ENCODE data around the gene ARHGAP10.

The ARHGAP10 gene

DNA sequence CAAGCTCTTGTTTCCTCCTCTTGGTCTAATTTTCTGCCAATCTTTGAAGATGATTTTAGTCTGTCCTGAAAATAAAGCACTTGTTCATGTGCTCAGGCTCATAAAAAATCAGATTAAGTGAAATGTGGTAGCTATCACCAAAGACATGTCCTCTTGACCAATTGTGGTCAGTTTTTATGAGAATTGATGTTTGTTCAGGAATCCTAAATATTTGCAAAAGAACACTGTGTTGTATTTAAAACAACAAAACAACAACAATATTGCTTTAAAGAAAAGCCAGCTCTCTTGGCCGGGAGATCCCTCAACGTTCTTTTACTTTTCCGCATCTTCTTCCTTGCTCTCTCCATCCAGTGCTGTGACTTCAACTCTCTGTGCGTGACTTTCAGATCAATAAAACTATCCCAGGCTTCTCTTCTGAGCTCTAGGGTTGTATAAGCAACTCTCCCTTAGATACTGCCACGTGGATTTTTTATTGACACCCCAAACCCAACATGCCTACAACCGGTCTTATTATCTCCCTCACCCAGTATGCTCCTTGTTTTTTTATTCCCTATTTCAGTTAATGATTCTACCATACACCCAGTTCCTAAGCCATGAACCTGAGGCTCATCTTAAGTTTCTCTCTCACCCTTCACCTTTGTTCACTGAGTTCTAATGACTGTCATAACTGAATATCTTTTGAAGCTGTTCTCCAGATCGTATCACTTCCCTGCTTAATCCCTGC, 309.9 kb downstream of the ARHGAP10 start:
- TF ChIP-seq, protein P1, sequence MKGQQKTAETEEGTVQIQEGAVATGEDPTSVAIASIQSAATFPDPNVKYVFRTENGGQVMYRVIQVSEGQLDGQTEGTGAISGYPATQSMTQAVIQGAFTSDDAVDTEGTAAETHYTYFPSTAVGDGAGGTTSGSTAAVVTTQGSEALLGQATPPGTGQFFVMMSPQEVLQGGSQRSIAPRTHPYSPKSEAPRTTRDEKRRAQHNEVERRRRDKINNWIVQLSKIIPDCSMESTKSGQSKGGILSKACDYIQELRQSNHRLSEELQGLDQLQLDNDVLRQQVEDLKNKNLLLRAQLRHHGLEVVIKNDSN (IDR thresholded peaks at IDR 0.05) = no peak
- TF ChIP-seq ZBTB7A (IDR thresholded peaks at IDR 0.05; ENCODE audit: low read depth) (no peak), YY1 (IDR thresholded peaks at IDR 0.05; ENCODE audit: low read depth) (no peak), EGR1 (IDR thresholded peaks at IDR 0.05) (no peak), TEAD4 (IDR thresholded peaks at IDR 0.05) (no peak), NFIC (IDR thresholded peaks at IDR 0.05) (no peak)
- TF ChIP-seq, protein P2, sequence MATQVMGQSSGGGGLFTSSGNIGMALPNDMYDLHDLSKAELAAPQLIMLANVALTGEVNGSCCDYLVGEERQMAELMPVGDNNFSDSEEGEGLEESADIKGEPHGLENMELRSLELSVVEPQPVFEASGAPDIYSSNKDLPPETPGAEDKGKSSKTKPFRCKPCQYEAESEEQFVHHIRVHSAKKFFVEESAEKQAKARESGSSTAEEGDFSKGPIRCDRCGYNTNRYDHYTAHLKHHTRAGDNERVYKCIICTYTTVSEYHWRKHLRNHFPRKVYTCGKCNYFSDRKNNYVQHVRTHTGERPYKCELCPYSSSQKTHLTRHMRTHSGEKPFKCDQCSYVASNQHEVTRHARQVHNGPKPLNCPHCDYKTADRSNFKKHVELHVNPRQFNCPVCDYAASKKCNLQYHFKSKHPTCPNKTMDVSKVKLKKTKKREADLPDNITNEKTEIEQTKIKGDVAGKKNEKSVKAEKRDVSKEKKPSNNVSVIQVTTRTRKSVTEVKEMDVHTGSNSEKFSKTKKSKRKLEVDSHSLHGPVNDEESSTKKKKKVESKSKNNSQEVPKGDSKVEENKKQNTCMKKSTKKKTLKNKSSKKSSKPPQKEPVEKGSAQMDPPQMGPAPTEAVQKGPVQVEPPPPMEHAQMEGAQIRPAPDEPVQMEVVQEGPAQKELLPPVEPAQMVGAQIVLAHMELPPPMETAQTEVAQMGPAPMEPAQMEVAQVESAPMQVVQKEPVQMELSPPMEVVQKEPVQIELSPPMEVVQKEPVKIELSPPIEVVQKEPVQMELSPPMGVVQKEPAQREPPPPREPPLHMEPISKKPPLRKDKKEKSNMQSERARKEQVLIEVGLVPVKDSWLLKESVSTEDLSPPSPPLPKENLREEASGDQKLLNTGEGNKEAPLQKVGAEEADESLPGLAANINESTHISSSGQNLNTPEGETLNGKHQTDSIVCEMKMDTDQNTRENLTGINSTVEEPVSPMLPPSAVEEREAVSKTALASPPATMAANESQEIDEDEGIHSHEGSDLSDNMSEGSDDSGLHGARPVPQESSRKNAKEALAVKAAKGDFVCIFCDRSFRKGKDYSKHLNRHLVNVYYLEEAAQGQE (IDR thresholded peaks at IDR 0.05; ENCODE audit: low read depth) = no peak

- TF ChIP-seq ZBTB7A (IDR thresholded peaks at IDR 0.05; ENCODE audit: low read depth) = no peak
These were observed 312.4 kb downstream of the ARHGAP10 start for GRCh38 chr4:148044089-148044911.

DNA sequence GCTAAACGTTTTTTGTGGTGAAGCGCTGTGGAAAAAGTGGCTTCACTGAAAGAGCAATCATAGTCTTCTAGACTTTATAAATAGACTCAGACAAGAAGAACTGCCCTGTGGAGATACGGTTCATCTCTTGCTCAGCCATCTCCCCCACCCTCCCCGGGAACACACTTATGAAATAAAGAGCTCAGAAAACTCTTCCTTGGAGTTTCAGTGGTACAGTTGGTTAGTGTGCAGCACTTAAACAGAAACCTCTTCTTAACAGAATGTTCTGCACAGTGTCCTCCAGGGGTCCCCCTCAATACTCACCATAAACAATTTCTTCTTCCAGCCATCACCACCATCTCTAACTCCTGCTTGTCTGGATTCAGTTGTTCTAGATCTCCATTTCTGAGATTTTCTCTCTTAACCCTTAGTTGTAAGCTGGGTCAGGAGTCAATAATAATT, 313.0 kb downstream of the ARHGAP10 start:
- TF ChIP-seq TCF12 (IDR thresholded peaks at IDR 0.05; ENCODE audit: low read depth) = no peak
- TF ChIP-seq RAD21 (IDR thresholded peaks at IDR 0.05; ENCODE audit: low read depth) = peak; percentile 30; the same call in 1 of the 2 replicates

- TF ChIP-seq EGR1 (IDR thresholded peaks at IDR 0.05) (no peak), ZBTB7A (IDR thresholded peaks at IDR 0.05; ENCODE audit: low read depth) (no peak), MAX (IDR thresholded peaks at IDR 0.05) (no peak), TCF12 (IDR thresholded peaks at IDR 0.05; ENCODE audit: low read depth) (no peak), EP300 (IDR thresholded peaks at IDR 0.05; ENCODE audit: borderline replicate concordance) (no peak), FOXM1 (IDR thresholded peaks at IDR 0.05; ENCODE audit: borderline replicate concordance, low read depth) (no peak), NFIC (IDR thresholded peaks at IDR 0.05) (no peak), RAD21 (IDR thresholded peaks at IDR 0.05; ENCODE audit: low read depth) (no peak), CREB1 (IDR thresholded peaks at IDR 0.05; ENCODE audit: low read depth) (no peak), YY1 (IDR thresholded peaks at IDR 0.05; ENCODE audit: low read depth) (no peak), CEBPB (IDR thresholded peaks at IDR 0.05) (no peak), TAF1 (IDR thresholded peaks at IDR 0.05; ENCODE audit: low read depth) (no peak), TEAD4 (IDR thresholded peaks at IDR 0.05) (no peak)
- TF ChIP-seq, protein P1 (IDR thresholded peaks at IDR 0.05) = no peak
- TF ChIP-seq, protein P2 (IDR thresholded peaks at IDR 0.05; ENCODE audit: low read depth) = no peak
These were observed 316.7 kb downstream of the ARHGAP10 start for GRCh38 chr4:148048598-148048997.

DNA sequence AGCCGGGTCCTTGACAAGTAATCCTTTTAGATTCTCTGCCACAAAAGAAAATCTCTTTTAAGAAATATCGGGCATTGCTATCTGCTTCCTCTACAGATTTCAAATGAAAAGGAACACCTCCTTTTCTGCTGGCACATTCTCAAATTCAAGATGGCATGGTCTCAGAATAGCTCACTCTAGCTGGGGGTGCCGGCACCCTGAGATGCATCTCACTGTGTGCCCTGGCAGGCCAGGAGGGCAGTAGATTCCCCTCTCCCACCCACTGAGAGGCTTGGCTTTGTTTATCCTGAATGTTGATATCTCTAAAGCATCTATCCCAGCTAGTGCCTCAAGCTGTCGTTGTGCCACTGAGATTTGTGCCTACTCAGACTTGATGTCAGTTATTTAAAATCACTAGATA, 319.5 kb downstream of the ARHGAP10 start:
- TF ChIP-seq CREB1 (IDR thresholded peaks at IDR 0.05; ENCODE audit: low read depth) = no peak
- TF ChIP-seq FOXM1 (IDR thresholded peaks at IDR 0.05; ENCODE audit: borderline replicate concordance, low read depth) = no peak
- no peak for TF ChIP-seq ZBTB7A (IDR thresholded peaks at IDR 0.05; ENCODE audit: low read depth)
- TF ChIP-seq YY1 (IDR thresholded peaks at IDR 0.05; ENCODE audit: low read depth) = no peak
- no peak for TF ChIP-seq RAD21 (IDR thresholded peaks at IDR 0.05; ENCODE audit: low read depth)
- TF ChIP-seq MAX (IDR thresholded peaks at IDR 0.05) = no peak

DNA sequence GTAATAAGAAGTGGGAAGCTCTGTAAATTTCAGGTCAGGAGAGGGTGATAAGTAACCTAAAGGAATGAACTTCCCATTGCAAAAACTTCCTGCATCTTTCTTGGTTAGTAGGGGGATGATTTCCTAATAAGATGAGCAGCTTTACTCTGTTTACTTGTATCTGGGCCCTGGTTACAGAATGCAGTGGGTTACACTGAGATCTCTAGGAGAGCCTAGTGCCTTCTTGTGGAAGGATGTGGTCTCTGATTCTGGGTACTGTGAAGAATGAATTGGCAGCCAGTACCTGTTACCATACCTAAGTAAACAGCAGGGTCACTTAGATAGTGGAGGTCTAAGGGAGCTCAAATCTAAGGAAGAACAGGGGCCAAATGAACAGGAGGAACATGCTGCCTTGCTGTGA, 320.6 kb downstream of the ARHGAP10 start:
- TF ChIP-seq CREB1 (IDR thresholded peaks at IDR 0.05; ENCODE audit: low read depth) = no peak
- TF ChIP-seq TAF1 (IDR thresholded peaks at IDR 0.05; ENCODE audit: low read depth) = no peak
- no peak for TF ChIP-seq CEBPB (IDR thresholded peaks at IDR 0.05)
- no peak for TF ChIP-seq MAX (IDR thresholded peaks at IDR 0.05)
- no peak for TF ChIP-seq EP300 (IDR thresholded peaks at IDR 0.05; ENCODE audit: borderline replicate concordance)
- TF ChIP-seq, protein P2 (IDR thresholded peaks at IDR 0.05; ENCODE audit: low read depth) = no peak
- no peak for TF ChIP-seq FOXM1 (IDR thresholded peaks at IDR 0.05; ENCODE audit: borderline replicate concordance, low read depth)
- no peak for TF ChIP-seq NFIC (IDR thresholded peaks at IDR 0.05)
- no peak for TF ChIP-seq RAD21 (IDR thresholded peaks at IDR 0.05; ENCODE audit: low read depth)
- no peak for TF ChIP-seq EGR1 (IDR thresholded peaks at IDR 0.05)
- no peak for TF ChIP-seq TCF12 (IDR thresholded peaks at IDR 0.05; ENCODE audit: low read depth)
- no peak for TF ChIP-seq YY1 (IDR thresholded peaks at IDR 0.05; ENCODE audit: low read depth)
- TF ChIP-seq ZBTB7A (IDR thresholded peaks at IDR 0.05; ENCODE audit: low read depth) = no peak
- TF ChIP-seq, protein P1 (IDR thresholded peaks at IDR 0.05) = no peak
- TF ChIP-seq TEAD4 (IDR thresholded peaks at IDR 0.05) = no peak
